Left colon (tissue), 2 donors: ENCODE results near the gene SLC9C2. TPM values are rescaled to one million over a fixed set of nuclear protein-coding genes. Genes with fewer than 3 reads are reported as not detected.
"Not testable (repeated sequence)": the region's sequence is repeated elsewhere in the genome, so short reads cannot be mapped to it uniquely, and the experiment has no call there.

ENCODE experiments used
- ATAC-seq: fragments of 200-7000 bp; cut with Tn5 transposase; one replicate; pipeline ENCODE4 v1.9.1; 2020; ENCODE audit warnings: mild to moderate bottlenecking, moderate library complexity
- DNase-seq, 2 donors: peaks; one replicate each; pipeline ENCODE4 v3.0.0-alpha.2; 2020
- intact Hi-C, 2 donors: fragments of 100-400 bp; cut with DNase I in 1 of 2; cut with micrococcal nuclease in 1 of 2; formaldehyde crosslinking; loops; one replicate each; pipeline versions ENCODE4 v1.11.2 to v1.14.0; 2022; cut with DNase I, micrococcal nuclease
- long read RNA-seq: library from polyadenylated mRNA; unstranded; transcript quantifications from one replicate; pipeline ENCODE4 v2.0.0, GENCODE V29; 2021
- total RNA-seq, 2 donors: library from RNA; stranded (reverse); fragmentation: NEBNext Ultra II Directional; extraction: Animal tissue kit (Norgen Biotek cat#: 25700); gene quantifications; one replicate each; pipeline ENCODE4 v1.2.1, GENCODE V29; 2021
- donor health status: DM: no; HTN: no; CAD: no.
- donor health status: DM: yes; HTN: yes; CAD: no.

SLC9C2 gene
- under 1 TPM in 1 of 2 donors, not detected in 1; 0.17 TPM for total RNA-seq
- long read RNA-seq = 0 reads

- no peak for ATAC-seq
- no peak for DNase-seq
- intact Hi-C loops = no loop called here
These were observed at the start of gene SLC9C2 for GRCh38 chr1:173603056-173603591. Gene SLC9C2 (minus strand): TSS chr1:173603072. CDS start chr1:173601776, 1,296 bp downstream.

- intact Hi-C loops = no loop called here
- ATAC-seq = no peak
- DNase-seq = no peak
These were observed 46.2 kb upstream of the SLC9C2 start for GRCh38 chr1:173648880-173649605.

GRCh38 chr1:173646656-173647055, 43.8 kb upstream of the SLC9C2 start:
- no peak for DNase-seq
- no peak for ATAC-seq
- intact Hi-C loops = no loop called here

- intact Hi-C loops, DNase-seq, ATAC-seq: not testable (repeated sequence)
These were observed 39.7 kb upstream of the SLC9C2 start for GRCh38 chr1:173642450-173643139.

- DNase-seq (no peak), ATAC-seq (no peak)
- intact Hi-C loops = no loop called here
These were observed 36.2 kb upstream of the SLC9C2 start for GRCh38 chr1:173639102-173639501.

- no peak for DNase-seq
- ATAC-seq = no peak
- intact Hi-C loops = no loop called here
These were observed 35.5 kb upstream of the SLC9C2 start for GRCh38 chr1:173638043-173639021.

GRCh38 chr1:173637236-173638042, 34.6 kb upstream of the SLC9C2 start:
- intact Hi-C loops, DNase-seq, ATAC-seq: not testable (repeated sequence)

GRCh38 chr1:173635116-173635515, 32.2 kb upstream of the SLC9C2 start, which contains the start of gene TEX50:
Gene TEX50 (plus strand): TSS chr1:173635338. CDS start chr1:173635522, 184 bp downstream.
- intact Hi-C loops = no loop called here

GRCh38 chr1:173628888-173629287, 26.0 kb upstream of the SLC9C2 start:
- ATAC-seq (no peak), DNase-seq (no peak)
- intact Hi-C loops = no loop called here

More at GRCh38 chr1:173635116-173635515, 32.2 kb upstream of the SLC9C2 start, which contains the start of gene TEX50:
- DNase-seq = no peak
- no peak for ATAC-seq

GRCh38 chr1:173627269-173627668, 24.4 kb upstream of the SLC9C2 start:
- DNase-seq (no peak), ATAC-seq (no peak)
- intact Hi-C loops = no loop called here

GRCh38 chr1:173616859-173617258, 14.0 kb upstream of the SLC9C2 start:
- ATAC-seq (no peak), DNase-seq (no peak)
- intact Hi-C loops = no loop called here

- ATAC-seq, intact Hi-C loops, DNase-seq: not testable (repeated sequence)
These were observed 10.2 kb upstream of the SLC9C2 start for GRCh38 chr1:173613086-173613485.

GRCh38 chr1:173608503-173609216, 5.8 kb upstream of the SLC9C2 start:
- DNase-seq = no peak
- ATAC-seq = no peak
- intact Hi-C loops = no loop called here

GRCh38 chr1:173601588-173601987, 1.3 kb downstream of the SLC9C2 start:
- ATAC-seq = no peak
- no peak for DNase-seq
- intact Hi-C loops = no loop called here

- no peak for ATAC-seq
- intact Hi-C loops = no loop called here
- DNase-seq = no peak
These were observed 6.6 kb downstream of the SLC9C2 start for GRCh38 chr1:173596097-173596825.

GRCh38 chr1:173591138-173591537, 11.7 kb downstream of the SLC9C2 start:
- ATAC-seq, intact Hi-C loops: not testable (repeated sequence)

GRCh38 chr1:173590557-173590956, 12.3 kb downstream of the SLC9C2 start:
- no peak for ATAC-seq
- intact Hi-C loops = no loop called here
- DNase-seq = no peak

More at GRCh38 chr1:173591138-173591537, 11.7 kb downstream of the SLC9C2 start:
- not testable (repeated sequence) for DNase-seq
